Measurements from ENCODE around the gene MEIS2. TPM values are rescaled to one million over a fixed set of nuclear protein-coding genes. Genes with fewer than 3 reads are reported as not detected.

Gene MEIS2
- total RNA-seq, 1 donor from 2014 or later, result not detected

DNA sequence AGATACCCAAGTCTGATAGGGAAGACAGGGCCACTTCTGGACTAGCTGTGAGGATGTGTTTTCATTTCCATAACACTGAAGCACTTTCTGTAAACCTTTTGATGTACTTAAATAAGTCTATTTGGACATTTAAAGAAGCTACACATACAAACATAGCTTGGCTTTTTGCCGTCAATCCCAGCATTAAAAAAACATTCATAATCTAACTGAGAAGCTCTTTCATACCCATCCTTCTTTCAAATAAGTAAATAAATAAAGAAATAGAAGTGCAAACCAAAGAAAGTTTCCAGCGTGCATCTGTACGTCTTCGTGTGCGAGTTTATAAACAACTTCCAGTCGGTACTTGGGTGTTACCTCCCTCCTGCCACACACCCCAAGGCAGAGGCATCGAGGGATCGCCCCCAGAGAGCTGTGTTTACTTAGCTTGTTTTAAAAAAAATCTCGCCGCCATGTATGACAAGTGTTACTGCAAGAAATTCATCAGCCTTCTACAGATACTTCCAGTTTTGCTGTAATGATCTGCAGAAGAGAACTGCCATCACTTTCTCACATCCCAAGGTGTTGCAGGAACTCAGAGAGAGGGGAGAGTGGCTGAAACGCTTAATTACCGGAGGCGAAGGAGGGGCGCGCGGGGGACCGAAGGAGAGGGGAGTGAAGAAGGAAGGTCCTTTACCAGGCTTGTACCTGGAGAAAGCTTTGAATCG is 9.0 kb upstream of the MEIS2 start:
- Mint-ChIP-seq H3K4me3 (no peak overlapping the region), H3K27ac (no peak overlapping the region), H3K9me3 (no peaks in the 10 kb centered on the region), H3K27me3 (ENCODE audit: insufficient read depth) (peaks cover 68% of the 10 kb centered on the region), H3K4me1 (ENCODE audit: low read depth) (no peaks in the 10 kb centered on the region), H3K36me3 (ENCODE audit: low read depth) (no peaks in the 10 kb centered on the region)
- no peak for DNase-seq (ENCODE audit: low spot score)
- intact Hi-C loops (cut with micrococcal nuclease), result loop anchor here (1.0 kb wide), 1 partner anchor 8 kb away; no protein-coding TSS in a partner anchor

DNA sequence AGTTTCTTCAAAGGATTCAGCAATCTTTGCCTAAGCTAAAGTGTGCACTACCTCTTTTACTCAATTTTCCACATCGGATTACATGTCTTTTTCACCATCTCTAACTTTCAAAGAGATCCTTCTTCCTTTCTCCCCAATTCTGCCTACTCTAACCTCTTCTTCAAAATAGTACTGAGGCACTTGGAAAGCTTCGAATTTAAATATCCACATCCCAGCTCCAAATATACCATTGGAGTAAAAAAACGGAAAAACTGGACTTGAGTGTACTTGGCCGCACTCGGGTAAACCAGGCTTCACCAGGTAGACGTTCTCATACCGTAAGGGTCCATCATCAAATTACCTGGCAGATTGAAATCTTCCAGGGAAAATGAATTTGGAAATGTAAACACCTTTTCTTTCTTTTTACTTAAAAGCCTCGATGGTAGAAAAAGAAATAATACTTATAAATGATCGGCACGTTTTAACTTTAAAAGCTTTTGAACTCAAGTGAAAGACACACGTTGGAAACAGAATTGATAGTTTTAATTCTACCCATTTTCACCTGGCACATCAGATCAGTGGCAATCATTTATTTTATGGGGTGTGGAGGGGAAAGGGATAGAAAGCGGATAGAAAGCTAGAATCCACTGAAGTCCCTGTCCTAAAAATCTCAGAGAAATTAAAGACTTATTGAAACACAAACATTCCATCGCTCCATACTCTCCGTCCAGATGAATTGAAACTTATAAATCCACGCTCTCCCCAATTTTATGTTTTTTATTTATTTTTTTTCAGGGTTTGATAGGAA is 8.2 kb upstream of the MEIS2 start:
- no peaks in the 10 kb centered on the region for H3K4me1 Mint-ChIP-seq (ENCODE audit: low read depth)
- no peaks in the 10 kb centered on the region for H3K9me3 Mint-ChIP-seq
- no peaks in the 10 kb centered on the region for H3K36me3 Mint-ChIP-seq (ENCODE audit: low read depth)
- H3K27me3 Mint-ChIP-seq (ENCODE audit: insufficient read depth), result peaks cover 76% of the 10 kb centered on the region
- DNase-seq (ENCODE audit: low spot score), result no peak
- no peak overlapping the region for H3K27ac Mint-ChIP-seq
- H3K4me3 Mint-ChIP-seq, result no peak overlapping the region
- intact Hi-C loops (cut with micrococcal nuclease), result loop anchor here (1.0 kb wide), 1 partner anchor 7 kb away; no protein-coding TSS in a partner anchor

DNA sequence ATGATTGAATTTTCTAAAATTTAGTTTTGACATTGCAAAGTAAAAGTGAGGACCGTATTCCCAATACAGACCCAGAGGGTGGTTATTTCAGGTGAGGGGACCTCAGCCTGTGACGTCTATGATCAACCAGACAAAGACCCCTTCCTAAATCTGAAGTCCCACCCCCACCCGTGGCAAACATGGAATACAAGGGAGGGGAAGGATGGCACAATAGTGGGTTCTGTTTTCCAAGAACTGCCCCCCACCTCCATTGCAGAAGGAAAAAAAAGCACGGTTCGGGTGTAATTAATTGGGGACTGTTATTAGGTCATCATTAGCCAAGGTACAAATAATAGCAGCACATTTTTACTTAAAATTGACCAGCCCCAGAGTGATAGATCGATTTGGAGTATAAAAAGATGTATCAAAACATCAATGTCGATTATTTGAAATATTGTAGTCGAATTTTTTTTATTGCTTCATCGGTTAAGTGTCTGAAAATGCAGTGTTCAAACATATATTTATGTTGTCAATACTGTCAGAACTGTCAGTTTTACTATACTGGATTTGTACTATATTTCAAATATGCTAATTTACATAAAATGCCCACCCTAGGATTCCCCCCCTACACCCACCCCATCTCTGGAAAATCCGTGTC is 7.5 kb upstream of the MEIS2 start:
- Mint-ChIP-seq H3K27me3 (ENCODE audit: insufficient read depth) (peaks cover 83% of the 10 kb centered on the region), H3K36me3 (ENCODE audit: low read depth) (no peaks in the 10 kb centered on the region), H3K4me1 (ENCODE audit: low read depth) (no peaks in the 10 kb centered on the region), H3K27ac (no peak overlapping the region), H3K9me3 (no peaks in the 10 kb centered on the region), H3K4me3 (no peak overlapping the region)
- DNase-seq (ENCODE audit: low spot score), result no peak
- intact Hi-C loops (cut with micrococcal nuclease), result no loop called here

DNA sequence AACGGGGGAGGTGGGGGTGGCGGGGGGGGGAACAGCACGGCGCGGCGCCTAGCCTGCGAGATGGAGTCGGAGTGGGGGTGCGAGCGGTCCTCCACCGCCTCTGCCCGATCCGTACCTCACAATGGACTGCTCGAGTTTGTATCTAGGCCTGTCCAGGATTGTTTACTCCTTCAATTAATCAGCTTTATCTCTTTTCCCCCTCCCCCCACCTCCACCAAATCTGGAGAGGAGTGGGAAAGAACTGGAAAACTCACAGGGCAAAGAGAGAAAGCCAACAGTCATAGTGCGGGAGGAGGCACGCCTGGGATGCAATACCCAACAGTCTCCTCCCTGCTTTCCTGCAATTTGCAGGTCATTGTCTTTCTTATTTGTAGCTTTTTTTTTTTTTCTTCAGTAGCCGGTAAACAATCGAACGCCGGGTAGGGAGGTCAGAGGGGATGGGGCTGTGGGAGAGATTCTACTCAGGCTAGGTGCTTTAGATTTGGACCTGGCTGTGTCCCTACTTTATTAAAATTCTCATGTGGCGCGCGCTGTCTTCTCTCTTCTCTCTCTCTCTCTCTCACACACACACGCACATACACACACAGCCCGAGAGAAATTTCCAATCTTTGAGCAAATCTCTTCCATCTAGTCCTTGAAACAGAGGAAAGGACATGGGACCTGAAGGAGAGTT is 6.9 kb upstream of the MEIS2 start:
- H3K4me3 Mint-ChIP-seq, result no peak overlapping the region
- H3K36me3 Mint-ChIP-seq (ENCODE audit: low read depth), result no peaks in the 10 kb centered on the region
- no peaks in the 10 kb centered on the region for H3K4me1 Mint-ChIP-seq (ENCODE audit: low read depth)
- peaks cover 5% of the 10 kb centered on the region for H3K9me3 Mint-ChIP-seq
- peaks cover 89% of the 10 kb centered on the region for H3K27me3 Mint-ChIP-seq (ENCODE audit: insufficient read depth)
- intact Hi-C loops (cut with micrococcal nuclease), result no loop called here
- DNase-seq (ENCODE audit: low spot score), result no peak
- H3K27ac Mint-ChIP-seq, result no peak overlapping the region

DNA sequence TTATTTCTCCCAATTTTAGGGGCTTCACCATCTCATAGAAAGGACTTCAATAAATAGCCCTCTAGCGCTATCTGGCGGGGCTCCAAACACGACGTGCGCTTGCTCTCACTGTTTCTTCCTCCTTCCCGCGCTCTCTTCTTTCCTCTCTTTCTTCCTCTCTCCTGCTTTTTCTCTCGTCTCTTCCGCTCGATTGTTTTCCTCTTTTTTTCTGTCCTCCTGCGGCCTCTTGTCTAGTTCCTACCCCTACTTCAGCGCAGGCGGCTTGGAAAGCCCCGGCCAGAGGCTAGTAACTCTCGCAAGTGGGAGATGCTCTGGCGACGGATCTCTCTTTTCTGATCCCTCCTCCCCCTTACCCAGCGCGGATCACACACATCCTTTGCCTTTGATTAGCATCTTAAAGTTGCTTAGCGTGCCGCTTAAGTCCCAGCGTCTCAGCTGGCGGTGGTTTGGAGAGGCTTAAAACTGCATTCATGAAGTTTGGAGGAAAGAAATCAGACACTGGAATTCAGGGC is 6.2 kb upstream of the MEIS2 start:
- peak overlapping the region; percentile 65 for H3K27ac Mint-ChIP-seq
- intact Hi-C loops (cut with micrococcal nuclease), result no loop called here

DNA sequence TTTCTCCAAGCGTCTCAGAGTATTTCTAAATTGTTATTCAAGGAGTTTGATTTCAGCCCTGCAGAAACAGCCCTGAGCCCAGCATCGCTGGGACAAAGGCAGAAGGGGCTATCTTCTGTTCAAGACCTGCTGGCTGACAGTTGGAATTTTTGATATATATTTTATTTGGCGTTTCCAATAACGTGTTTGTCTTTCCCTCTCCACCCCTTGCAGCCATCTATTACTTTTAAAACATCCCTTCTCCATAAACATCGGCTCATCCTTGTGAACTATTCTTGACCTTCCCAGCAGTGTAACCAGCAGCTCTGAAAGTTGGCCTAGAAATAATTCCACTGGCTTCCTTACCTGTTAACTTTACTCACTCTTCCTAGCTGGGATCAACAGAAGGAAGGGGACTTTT is 5.5 kb upstream of the MEIS2 start:
- Mint-ChIP-seq H3K4me1 (ENCODE audit: low read depth) (peaks cover 5% of the 10 kb centered on the region), H3K27me3 (ENCODE audit: insufficient read depth) (peaks cover 86% of the 10 kb centered on the region), H3K4me3 (no peak overlapping the region), H3K9me3 (peaks cover 6% of the 10 kb centered on the region), H3K27ac (no peak overlapping the region), H3K36me3 (ENCODE audit: low read depth) (peaks cover 4% of the 10 kb centered on the region)
- intact Hi-C loops (cut with micrococcal nuclease), result no loop called here
- no peak for DNase-seq (ENCODE audit: low spot score)

More for the DNA sequence above, 6.2 kb upstream of the MEIS2 start:
- Mint-ChIP-seq H3K9me3 (peaks cover 6% of the 10 kb centered on the region), H3K4me3 (peak overlapping the region; percentile 19), H3K27me3 (ENCODE audit: insufficient read depth) (peaks cover 87% of the 10 kb centered on the region), H3K36me3 (ENCODE audit: low read depth) (no peaks in the 10 kb centered on the region), H3K4me1 (ENCODE audit: low read depth) (no peaks in the 10 kb centered on the region)
- DNase-seq (ENCODE audit: low spot score), result no peak

DNA sequence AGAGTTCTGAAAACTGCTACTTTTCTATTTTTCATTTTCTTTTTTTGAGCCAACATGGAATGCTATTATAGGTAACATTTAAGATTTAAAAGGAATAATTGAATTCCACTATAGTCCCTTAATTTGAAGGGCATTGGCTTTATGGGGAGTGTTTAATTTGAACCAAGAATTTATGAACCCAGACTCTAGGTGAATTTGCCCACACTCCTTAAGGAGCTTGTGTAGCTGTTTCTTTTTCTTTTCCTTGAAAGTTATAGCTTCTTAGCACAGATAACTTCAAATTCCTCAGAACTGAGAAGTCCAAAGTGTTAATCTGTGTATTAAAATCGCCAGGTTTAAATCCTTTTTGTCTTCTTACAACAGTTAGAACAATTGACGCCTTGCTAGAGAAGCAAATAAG is 4.7 kb upstream of the MEIS2 start:
- peaks cover 86% of the 10 kb centered on the region for H3K27me3 Mint-ChIP-seq (ENCODE audit: insufficient read depth)
- H3K36me3 Mint-ChIP-seq (ENCODE audit: low read depth), result peaks cover 7% of the 10 kb centered on the region
- H3K9me3 Mint-ChIP-seq, result peaks cover 9% of the 10 kb centered on the region
- DNase-seq (ENCODE audit: low spot score), result no peak
- no peak overlapping the region for H3K27ac Mint-ChIP-seq
- peaks cover 13% of the 10 kb centered on the region for H3K4me1 Mint-ChIP-seq (ENCODE audit: low read depth)
- intact Hi-C loops (cut with micrococcal nuclease), result no loop called here
- H3K4me3 Mint-ChIP-seq, result no peak overlapping the region

DNA sequence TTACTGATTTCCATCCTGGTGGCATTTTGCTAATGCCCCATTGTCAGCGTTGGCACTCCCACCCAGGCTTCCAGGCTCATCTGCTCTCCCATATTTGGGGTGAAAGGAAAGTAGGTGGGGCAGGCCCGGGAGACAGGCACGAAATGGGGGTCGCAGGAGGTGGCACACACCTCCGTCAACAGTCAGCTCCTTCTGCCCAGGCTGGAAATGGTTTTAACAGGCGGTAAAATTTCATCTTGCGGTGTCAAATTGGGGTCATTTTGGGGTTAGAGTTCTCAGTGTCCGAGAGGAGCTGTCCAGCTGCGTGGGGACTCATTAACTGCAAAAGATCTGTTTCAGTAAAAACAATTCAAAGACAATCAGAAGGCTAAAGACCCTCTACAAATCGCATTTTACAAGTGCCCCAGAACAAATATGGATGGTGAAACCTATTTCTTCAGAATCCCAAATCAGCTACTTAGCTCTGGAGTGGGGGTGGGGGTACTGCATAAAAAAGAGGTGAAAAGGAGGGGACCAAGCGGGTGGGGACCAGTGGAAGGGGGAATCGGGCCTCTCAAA is 4.2 kb upstream of the MEIS2 start:
- peaks cover 9% of the 10 kb centered on the region for H3K9me3 Mint-ChIP-seq
- no peak overlapping the region for H3K4me3 Mint-ChIP-seq
- H3K4me1 Mint-ChIP-seq (ENCODE audit: low read depth), result peaks cover 17% of the 10 kb centered on the region
- DNase-seq (ENCODE audit: low spot score), result no peak
- no peak overlapping the region for H3K27ac Mint-ChIP-seq
- H3K36me3 Mint-ChIP-seq (ENCODE audit: low read depth), result peaks cover 7% of the 10 kb centered on the region
- peaks cover 86% of the 10 kb centered on the region for H3K27me3 Mint-ChIP-seq (ENCODE audit: insufficient read depth)
- intact Hi-C loops (cut with micrococcal nuclease), result no loop called here

DNA sequence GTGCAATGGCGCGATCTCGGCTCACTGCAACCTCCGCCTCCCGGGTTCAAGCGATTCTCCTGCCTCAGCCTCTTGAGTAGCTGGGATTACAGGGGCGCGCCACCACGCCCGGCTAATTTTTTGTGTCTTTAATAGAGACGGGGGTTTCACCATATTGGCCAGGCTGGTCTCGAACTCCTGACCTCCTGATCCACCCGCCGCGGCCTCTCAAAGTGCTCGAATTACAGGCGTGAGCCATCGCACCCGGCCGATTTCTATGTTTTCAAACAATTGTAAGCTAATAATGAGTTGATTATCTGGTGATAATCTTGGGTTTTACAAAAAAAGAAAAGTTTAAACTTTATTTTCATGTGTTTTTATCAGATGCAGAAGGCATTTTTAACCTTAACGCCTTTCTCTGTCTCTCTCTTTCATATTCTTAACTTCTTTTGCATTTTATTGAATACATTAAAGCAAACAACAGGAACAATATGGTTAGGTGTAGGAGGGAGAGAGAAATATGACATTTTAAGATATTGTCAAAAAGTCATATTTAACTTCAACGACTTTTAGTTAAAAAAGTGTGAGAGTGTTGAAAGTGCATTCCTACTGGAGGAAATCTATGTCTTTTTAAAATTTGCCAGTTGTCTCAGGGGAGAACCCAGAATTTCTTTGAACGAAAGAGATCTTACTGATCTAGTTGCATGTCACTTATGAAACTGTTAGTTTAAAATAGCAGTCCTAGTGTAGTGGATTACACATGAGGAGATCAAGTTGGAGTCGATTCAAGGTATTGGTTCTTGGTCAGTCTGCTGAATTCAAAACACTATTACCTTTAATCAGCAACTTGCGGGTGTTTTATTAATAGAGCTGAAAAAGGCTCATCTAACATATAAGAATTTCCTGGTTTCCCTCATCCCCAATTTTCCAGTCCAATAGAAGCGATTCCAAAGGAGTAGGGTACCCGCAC is 3.4 kb upstream of the MEIS2 start:
- H3K4me3 Mint-ChIP-seq, result no peak overlapping the region
- H3K9me3 Mint-ChIP-seq, result peaks cover 9% of the 10 kb centered on the region
- peaks cover 17% of the 10 kb centered on the region for H3K4me1 Mint-ChIP-seq (ENCODE audit: low read depth)
- no peak overlapping the region for H3K27ac Mint-ChIP-seq
- DNase-seq (ENCODE audit: low spot score), result no peak
- intact Hi-C loops (cut with micrococcal nuclease), result loop anchor here (2.0 kb wide), 1 partner anchor 221 kb away; no protein-coding TSS in a partner anchor
- peaks cover 85% of the 10 kb centered on the region for H3K27me3 Mint-ChIP-seq (ENCODE audit: insufficient read depth)
- peaks cover 7% of the 10 kb centered on the region for H3K36me3 Mint-ChIP-seq (ENCODE audit: low read depth)

DNA sequence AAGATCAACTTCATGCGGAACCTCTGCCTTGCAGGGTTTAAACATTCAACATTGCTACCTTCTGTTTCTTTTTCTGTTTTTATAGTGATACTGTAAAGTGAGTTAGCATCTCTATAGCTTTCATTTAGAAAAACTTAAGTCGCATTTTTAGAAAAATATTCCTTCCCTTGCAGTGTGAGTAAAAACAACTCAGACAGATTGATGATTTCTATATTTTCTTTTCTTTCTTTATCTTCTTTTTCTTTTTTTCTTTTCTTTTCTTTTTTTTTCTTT is 2.8 kb upstream of the MEIS2 start:
- peaks cover 9% of the 10 kb centered on the region for H3K9me3 Mint-ChIP-seq
- no peak for DNase-seq (ENCODE audit: low spot score)
- intact Hi-C loops (cut with micrococcal nuclease), result loop anchor here (2.0 kb wide), 1 partner anchor 220 kb away; no protein-coding TSS in a partner anchor
- no peak overlapping the region for H3K27ac Mint-ChIP-seq
- H3K4me3 Mint-ChIP-seq, result no peak overlapping the region
- H3K4me1 Mint-ChIP-seq (ENCODE audit: low read depth), result peaks cover 17% of the 10 kb centered on the region
- peaks cover 7% of the 10 kb centered on the region for H3K36me3 Mint-ChIP-seq (ENCODE audit: low read depth)
- peaks cover 88% of the 10 kb centered on the region for H3K27me3 Mint-ChIP-seq (ENCODE audit: insufficient read depth)

DNA sequence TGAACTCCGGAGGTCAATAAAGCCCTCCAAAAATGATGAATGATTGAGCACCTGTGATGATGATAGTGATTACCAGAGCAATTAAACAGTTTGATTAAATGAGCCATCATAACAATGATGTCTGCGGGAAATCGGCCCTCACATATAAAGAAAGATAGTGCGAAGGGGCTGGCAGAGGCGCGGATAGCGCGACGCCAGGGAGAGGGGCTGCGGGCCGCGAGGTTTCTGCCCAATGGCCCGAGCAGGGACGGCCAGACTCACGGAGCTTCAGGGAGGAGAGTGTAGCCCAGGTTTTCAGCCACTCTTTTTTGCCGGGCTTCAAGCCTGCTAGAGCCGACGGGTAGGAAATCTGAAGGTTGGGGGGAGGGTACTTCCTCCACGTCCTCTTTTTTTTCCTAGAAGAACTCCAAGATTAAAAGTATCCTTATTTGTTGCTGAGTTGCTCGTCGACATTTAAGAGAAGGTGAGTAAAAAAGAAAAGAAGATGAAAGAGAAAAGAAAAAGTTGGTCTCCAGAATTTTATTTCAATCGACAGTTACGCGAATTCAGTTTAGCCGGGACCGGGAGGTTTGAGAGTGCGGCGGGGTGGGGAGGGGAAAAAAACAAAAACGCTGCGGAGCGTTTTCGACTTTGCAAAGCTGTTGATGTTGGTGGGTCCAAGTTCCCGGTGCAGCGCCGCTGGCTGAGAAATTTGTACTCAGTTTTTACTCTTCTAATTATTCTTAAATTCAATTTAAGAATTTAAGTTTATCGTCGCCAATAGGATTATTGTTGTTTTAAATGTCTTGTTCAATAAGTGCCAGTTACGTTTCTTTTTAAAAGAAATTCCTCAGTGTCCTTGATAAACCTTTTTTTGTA is 2.2 kb upstream of the MEIS2 start:
- Mint-ChIP-seq H3K27ac (no peak overlapping the region), H3K4me3 (no peak overlapping the region), H3K36me3 (ENCODE audit: low read depth) (peaks cover 7% of the 10 kb centered on the region), H3K27me3 (ENCODE audit: insufficient read depth) (peaks cover 87% of the 10 kb centered on the region), H3K9me3 (peaks cover 9% of the 10 kb centered on the region), H3K4me1 (ENCODE audit: low read depth) (peaks cover 17% of the 10 kb centered on the region)
- intact Hi-C loops (cut with micrococcal nuclease), result loop anchor here (2.0 kb wide), 1 partner anchor 220 kb away; no protein-coding TSS in a partner anchor
- DNase-seq (ENCODE audit: low spot score), result no peak
